ENCODE measurements around the gene PARP12. TPM values are rescaled to one million over a fixed set of nuclear protein-coding genes. Genes with fewer than 3 reads are reported as not detected.

Gene PARP12
- total and polyA plus RNA-seq, 2 of the 13 experiments (the other 11 are each of a cell fraction or from before 2014, with no cell fraction given): 15.5 to 35.2 TPM

DNA sequence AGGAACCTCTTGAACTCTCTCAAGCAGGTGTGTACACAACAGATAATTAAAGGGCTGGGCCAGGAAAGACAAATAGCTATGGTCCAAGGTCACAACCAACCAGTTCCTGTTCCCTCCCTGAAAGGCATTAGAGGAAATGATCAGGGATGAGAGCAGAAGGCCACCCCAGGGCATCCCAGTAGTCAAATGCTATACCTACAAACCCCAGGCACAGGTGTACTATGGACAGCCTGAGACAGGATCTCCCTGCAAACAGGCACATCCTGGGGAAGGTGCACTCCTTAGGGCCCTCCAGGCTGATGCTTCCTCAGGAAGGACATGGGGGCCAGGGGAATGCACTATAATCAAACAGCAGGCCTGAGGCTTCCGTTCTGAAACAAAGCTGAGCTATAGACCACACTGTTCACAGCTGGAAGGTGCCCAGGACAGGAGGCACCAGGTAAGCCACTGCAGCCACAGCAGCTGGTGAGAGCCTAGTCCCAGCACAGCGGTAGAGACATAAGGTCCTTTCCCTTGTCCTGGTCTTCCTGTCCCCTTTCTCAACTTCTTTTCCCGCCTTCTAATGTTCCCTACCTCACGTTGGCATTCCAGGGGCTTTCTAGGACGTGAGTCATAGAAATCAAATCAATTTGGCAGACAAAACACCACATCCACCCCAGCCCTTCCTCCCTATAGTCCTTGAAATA, 13.3 kb downstream of the PARP12 start (continued):
- TF ChIP-seq, protein P1, sequence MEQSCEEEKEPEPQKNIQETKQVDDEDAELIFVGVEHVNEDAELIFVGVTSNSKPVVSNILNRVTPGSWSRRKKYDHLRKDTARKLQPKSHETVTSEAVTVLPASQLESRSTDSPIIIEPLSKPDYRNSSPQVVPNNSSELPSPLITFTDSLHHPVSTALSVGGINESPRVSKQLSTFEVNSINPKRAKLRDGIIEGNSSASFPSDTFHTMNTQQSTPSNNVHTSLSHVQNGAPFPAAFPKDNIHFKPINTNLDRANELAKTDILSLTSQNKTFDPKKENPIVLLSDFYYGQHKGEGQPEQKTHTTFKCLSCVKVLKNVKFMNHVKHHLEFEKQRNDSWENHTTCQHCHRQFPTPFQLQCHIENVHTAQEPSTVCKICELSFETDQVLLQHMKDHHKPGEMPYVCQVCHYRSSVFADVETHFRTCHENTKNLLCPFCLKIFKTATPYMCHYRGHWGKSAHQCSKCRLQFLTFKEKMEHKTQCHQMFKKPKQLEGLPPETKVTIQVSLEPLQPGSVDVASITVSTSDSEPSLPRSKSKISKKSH (CRISPR knock-in tag; IDR thresholded peaks at IDR 0.05; ENCODE audit: borderline replicate concordance): no peak
- TF ChIP-seq ZFP41 (CRISPR knock-in tag; IDR thresholded peaks at IDR 0.05; ENCODE audit: borderline replicate concordance) (no peak), TRIM24 (CRISPR knock-in tag; IDR thresholded peaks at IDR 0.05) (peak; percentile 70; the same call in 1 of the 2 replicates), KMT2B (CRISPR knock-in tag; IDR thresholded peaks at IDR 0.05) (0 out of 2 replicates have a peak, but pooled peaks have one; percentile 29), MAFF (IDR thresholded peaks at IDR 0.05; ENCODE audit: low read depth, low read length) (no peak), ZNF446 (CRISPR knock-in tag; IDR thresholded peaks at IDR 0.05) (no peak), SRSF9 (IDR thresholded peaks at IDR 0.05; ENCODE audit: borderline replicate concordance, insufficient read depth, low read depth, low read length, poor library complexity, severe bottlenecking) (no peak), ZNF891 (CRISPR knock-in tag; IDR thresholded peaks at IDR 0.05) (no peak), ATAD3A (CRISPR knock-in tag; IDR thresholded peaks at IDR 0.05) (no peak), ZSCAN21 (CRISPR knock-in tag; IDR thresholded peaks at IDR 0.05; ENCODE audit: borderline replicate concordance) (peak; percentile 83; the same call in 1 of the 2 replicates), MXD4 (CRISPR knock-in tag; IDR thresholded peaks at IDR 0.05) (peak; percentile 59)
- TF ChIP-seq, protein P2, sequence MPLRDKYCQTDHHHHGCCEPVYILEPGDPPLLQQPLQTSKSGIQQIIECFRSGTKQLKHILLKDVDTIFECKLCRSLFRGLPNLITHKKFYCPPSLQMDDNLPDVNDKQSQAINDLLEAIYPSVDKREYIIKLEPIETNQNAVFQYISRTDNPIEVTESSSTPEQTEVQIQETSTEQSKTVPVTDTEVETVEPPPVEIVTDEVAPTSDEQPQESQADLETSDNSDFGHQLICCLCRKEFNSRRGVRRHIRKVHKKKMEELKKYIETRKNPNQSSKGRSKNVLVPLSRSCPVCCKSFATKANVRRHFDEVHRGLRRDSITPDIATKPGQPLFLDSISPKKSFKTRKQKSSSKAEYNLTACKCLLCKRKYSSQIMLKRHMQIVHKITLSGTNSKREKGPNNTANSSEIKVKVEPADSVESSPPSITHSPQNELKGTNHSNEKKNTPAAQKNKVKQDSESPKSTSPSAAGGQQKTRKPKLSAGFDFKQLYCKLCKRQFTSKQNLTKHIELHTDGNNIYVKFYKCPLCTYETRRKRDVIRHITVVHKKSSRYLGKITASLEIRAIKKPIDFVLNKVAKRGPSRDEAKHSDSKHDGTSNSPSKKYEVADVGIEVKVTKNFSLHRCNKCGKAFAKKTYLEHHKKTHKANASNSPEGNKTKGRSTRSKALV (CRISPR knock-in tag; IDR thresholded peaks at IDR 0.05): peak; percentile 78; the same call in 1 of the 2 replicates
- TF ChIP-seq, protein P3, sequence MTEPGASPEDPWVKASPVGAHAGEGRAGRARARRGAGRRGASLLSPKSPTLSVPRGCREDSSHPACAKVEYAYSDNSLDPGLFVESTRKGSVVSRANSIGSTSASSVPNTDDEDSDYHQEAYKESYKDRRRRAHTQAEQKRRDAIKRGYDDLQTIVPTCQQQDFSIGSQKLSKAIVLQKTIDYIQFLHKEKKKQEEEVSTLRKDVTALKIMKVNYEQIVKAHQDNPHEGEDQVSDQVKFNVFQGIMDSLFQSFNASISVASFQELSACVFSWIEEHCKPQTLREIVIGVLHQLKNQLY (CRISPR knock-in tag; IDR thresholded peaks at IDR 0.05): peak; percentile 83; the same call in 1 of the 2 replicates
- TF ChIP-seq, protein P4, sequence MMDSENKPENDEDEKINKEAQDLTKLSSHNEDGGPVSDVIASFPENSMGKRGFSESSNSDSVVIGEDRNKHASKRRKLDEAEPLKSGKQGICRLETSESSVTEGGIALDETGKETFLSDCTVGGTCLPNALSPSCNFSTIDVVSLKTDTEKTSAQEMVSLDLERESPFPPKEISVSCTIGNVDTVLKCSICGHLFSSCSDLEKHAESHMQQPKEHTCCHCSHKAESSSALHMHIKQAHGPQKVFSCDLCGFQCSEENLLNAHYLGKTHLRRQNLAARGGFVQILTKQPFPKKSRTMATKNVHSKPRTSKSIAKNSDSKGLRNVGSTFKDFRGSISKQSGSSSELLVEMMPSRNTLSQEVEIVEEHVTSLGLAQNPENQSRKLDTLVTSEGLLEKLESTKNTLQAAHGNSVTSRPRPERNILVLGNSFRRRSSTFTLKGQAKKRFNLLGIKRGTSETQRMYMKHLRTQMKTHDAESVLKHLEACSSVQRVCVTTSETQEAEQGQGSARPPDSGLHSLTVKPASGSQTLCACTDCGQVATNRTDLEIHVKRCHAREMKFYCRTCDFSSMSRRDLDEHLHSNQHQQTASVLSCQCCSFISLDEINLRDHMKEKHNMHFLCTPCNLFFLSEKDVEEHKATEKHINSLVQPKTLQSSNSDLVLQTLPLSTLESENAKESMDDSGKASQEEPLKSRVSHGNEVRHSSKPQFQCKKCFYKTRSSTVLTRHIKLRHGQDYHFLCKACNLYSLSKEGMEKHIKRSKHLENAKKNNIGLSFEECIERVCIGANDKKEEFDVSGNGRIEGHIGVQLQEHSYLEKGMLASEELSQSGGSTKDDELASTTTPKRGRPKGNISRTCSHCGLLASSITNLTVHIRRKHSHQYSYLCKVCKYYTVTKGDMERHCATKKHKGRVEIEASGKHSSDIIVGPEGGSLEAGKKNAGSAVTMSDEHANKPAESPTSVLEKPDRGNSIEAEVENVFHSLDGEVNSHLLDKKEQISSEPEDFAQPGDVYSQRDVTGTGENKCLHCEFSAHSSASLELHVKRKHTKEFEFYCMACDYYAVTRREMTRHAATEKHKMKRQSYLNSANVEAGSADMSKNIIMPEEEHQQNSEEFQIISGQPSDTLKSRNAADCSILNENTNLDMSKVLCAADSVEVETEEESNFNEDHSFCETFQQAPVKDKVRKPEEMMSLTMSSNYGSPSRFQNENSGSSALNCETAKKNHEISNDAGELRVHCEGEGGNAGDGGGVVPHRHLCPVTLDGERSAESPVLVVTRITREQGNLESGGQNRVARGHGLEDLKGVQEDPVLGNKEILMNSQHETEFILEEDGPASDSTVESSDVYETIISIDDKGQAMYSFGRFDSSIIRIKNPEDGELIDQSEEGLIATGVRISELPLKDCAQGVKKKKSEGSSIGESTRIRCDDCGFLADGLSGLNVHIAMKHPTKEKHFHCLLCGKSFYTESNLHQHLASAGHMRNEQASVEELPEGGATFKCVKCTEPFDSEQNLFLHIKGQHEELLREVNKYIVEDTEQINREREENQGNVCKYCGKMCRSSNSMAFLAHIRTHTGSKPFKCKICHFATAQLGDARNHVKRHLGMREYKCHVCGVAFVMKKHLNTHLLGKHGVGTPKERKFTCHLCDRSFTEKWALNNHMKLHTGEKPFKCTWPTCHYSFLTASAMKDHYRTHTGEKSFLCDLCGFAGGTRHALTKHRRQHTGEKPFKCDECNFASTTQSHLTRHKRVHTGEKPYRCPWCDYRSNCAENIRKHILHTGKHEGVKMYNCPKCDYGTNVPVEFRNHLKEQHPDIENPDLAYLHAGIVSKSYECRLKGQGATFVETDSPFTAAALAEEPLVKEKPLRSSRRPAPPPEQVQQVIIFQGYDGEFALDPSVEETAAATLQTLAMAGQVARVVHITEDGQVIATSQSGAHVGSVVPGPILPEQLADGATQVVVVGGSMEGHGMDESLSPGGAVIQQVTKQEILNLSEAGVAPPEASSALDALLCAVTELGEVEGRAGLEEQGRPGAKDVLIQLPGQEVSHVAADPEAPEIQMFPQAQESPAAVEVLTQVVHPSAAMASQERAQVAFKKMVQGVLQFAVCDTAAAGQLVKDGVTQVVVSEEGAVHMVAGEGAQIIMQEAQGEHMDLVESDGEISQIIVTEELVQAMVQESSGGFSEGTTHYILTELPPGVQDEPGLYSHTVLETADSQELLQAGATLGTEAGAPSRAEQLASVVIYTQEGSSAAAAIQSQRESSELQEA (CRISPR knock-in tag; IDR thresholded peaks at IDR 0.05; ENCODE audit: not compliant biosample characterization): no peak
- TF ChIP-seq, protein P5, sequence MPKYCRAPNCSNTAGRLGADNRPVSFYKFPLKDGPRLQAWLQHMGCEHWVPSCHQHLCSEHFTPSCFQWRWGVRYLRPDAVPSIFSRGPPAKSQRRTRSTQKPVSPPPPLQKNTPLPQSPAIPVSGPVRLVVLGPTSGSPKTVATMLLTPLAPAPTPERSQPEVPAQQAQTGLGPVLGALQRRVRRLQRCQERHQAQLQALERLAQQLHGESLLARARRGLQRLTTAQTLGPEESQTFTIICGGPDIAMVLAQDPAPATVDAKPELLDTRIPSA (CRISPR knock-in tag; IDR thresholded peaks at IDR 0.05; ENCODE audit: borderline replicate concordance): no peak; the same call in 1 of the 2 replicates
